GM18526 (cell line): ENCODE measurements around the gene RPRD1A.
A peak's percentile ranks its signal among the peaks of the same experiment; 100 is the strongest.

Experiments
- POLR2A ChIP-seq: IDR thresholded peaks from 3 replicates; pipeline ENCODE4 v1.6.1; 2011; ENCODE audit not compliant: insufficient read length; ENCODE audit errors: extremely low read depth

Gene RPRD1A

DNA sequence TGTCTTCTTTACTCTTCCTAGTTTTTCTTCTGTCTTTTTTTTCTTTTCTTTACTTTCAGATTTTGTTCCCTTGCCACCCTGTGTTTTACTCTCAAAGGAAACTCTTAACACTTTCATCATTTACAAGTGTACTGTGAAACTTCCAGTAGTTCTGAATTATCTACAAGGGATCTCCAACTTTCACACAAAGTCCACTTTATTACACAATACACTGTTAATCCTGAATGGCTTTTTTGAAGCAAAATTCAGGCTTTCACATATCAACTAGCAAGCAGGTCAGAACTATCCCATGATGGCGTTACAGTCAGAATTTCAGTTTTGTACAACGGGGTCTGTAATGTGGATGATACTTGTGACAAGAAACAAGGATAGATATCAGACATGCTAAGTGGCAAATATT, 60.4 kb downstream of the RPRD1A start:
- TF ChIP-seq POLR2A, result no peak

DNA sequence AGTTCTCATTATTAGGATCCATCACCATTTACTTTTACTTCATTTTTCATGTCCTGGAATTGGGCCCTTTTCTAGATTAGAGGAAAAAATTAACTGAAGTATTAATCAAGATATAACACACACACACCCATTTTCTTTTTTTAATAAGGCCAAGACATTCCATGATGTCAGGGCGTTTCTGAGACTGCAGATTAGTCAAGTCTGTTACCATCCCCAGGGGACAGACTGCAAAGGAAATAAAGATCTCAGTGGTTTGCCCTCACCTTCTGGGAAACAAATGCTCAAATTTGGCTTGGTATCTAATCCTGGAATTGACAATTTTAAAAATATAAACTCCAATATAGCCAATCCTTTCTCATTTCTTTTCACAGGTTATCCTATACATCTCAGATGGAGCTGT, 67.4 kb downstream of the RPRD1A start:
- no peak for TF ChIP-seq POLR2A

DNA sequence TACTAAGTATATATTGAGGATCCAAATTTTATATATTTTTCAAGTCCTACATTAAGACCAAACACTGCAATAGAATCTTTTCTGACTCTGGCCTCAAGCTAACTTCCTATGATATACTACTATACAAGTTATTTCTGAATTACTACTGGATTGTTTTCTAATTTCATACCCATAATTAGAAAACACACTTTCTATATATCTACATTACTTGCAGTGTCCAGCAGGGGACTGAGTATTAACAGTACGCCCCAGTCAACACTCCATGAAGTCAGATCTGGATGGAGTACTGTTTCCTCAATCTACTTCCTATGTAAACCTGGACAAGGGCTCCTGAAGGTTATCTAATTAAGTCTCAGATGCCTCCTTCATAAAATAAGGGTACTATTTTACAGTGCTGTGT, 68.4 kb downstream of the RPRD1A start:
- no peak for TF ChIP-seq POLR2A

DNA sequence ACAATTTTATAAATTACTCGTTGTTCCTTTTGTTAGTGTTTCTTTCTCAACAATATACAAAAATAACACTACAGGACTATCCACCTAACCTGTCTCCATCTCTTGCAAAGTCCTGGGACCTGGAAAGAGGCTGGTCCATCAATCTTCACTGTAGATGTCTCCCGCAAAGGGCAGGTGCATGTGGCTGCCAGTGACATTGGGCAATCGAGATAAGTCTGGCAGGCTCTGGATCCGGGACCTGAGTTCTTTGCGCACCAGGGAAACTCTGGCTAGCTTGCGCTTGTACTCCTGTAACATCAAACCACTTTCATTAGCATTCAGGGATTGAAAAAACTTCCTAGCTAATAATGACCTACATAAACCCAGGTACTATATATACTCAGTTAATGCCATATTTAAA, 74.3 kb downstream of the RPRD1A start:
- no peak for TF ChIP-seq POLR2A

DNA sequence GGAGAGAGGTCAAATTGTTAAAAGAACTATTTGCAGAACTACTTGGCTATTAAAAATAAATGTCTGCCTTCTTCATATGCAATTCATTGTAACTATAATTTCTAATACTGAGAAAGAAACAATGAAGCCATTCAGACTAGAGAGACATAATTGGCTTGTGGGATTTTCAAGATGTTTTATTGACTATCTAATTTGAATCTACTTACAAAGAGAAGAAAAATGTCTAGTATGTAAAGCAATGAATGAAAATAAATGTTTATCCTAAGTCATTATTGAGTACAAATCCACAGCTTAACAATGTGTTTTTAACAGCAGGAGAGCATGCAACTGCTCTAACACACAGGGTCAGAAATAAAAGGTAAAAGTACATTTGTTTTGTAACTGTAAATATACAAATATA, 75.7 kb downstream of the RPRD1A start:
- no peak for TF ChIP-seq POLR2A

DNA sequence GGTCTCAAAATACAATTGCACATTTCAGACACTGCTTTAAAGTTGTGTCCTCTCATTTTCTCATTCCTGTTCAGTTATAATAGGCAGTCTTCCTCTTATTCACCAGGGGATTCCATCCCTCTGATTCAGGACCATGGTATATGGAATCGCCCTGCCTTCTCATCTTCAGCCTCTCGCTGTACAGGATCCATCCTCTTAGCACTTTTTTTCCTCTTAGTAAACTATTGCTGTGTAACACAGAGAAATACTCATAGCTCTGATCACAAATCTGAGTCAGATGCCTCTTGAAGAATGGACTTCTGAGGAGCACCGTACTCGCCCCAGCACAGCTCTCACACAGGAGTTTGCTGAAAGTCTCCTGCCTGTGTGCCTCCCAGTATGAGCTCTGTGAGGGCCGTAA, 83.5 kb downstream of the RPRD1A start:
- no peak for TF ChIP-seq POLR2A

DNA sequence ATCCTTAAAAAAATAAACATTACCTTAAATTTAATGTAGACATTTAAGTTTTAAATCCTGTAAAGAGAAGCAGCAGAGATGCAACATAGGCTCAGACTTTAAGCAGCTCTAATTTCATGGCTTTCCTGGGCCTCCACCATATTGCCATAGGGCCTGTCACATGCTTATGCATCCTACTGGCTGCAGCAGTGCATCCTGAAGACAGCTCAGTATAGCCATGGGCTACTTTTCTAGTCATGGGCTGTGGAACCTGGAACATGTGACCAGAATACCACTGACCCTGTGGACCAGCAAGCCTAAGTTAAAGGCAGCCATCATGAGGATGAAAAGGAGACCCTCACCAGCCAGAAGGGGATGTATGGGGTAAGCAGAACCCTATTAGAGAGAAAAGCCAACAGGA, 84.2 kb downstream of the RPRD1A start:
- no peak for TF ChIP-seq POLR2A

DNA sequence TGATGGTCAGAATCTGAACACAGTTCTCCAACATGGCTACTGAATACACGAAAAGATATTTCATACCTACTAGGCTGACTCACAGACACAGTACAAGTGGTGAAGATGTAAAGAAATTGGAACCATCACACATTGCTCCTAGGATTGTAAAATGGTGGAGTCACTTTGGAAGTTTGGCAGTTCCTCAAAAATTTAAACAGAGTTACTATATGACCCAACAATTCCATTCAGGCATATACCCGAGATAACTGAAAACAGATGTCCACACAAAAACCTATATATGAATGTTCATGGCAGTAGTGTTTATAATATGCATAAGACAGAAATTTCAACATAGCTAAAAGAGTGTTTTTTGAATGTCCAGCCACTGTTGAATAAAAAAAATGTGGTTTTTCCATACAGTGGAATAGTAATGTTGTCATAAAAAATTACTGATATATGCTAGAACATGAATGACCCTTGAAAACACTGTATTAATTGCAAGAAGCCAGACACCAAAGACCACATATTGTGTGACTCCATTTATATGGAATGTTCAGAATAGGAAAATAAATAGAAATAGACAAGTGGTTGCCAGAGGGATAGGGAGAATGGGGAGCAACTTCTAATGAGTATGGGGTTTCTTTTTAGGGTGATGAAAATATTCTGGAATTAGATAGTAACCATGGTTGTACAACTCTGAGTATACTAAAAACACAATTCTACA, 84.8 kb downstream of the RPRD1A start:
- no peak for TF ChIP-seq POLR2A

DNA sequence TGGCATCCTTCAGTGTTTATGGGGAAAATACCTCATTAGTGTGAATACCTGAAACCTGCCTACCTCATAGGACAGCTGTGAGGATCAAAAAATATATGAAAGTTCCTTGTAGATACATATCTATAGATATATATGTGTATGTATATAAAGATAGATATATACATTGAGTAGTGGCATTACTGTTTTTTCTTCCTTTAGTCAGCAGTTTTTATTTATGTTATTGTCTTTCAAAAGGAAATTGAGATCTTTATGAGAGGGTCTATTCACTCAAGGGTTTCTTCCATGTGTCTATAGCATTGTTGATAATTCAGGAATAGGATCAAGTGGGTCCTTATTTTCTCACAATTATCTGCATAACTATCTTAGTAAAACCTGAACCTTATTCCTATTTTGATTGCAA, 88.2 kb downstream of the RPRD1A start:
- no peak for TF ChIP-seq POLR2A

DNA sequence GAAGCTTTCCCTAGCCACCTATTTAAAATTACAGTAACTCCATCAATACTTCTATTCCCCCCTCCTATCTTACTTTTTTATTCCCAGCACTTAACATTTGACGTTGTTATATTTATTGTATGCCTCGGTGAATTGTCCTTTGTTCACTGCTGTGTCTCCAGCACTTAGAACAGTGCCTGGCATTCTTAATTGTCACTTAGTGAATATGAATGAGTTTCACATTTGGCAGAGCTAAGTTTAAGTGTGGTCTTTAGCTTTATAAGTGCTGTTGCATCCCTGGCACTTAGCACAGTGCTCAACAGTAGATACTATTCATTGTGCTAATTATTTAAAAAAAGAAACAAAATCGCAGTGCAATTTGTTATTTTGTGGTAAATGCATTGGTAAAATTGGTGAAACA, 93.2 kb downstream of the RPRD1A start:
- TF ChIP-seq POLR2A, result no peak

DNA sequence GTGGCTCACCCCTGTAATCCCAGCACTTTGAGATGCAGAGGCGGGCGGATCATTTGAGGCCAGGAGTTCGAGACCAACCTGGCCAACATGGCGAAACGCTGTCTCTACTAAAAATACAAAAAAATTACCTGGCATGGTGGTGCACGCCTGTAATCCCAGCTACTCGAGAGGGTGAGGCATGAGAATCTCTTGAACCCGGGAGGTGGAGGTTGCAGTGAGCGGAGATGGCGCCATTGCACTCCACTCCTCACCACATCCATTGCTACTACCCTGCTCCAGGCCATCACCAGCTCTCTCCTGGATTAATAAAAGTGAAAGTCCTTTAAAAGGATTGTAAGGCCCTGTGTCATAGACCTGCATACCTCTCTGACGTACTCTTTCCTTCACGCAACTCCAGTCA, 93.7 kb downstream of the RPRD1A start:
- no peak for TF ChIP-seq POLR2A

DNA sequence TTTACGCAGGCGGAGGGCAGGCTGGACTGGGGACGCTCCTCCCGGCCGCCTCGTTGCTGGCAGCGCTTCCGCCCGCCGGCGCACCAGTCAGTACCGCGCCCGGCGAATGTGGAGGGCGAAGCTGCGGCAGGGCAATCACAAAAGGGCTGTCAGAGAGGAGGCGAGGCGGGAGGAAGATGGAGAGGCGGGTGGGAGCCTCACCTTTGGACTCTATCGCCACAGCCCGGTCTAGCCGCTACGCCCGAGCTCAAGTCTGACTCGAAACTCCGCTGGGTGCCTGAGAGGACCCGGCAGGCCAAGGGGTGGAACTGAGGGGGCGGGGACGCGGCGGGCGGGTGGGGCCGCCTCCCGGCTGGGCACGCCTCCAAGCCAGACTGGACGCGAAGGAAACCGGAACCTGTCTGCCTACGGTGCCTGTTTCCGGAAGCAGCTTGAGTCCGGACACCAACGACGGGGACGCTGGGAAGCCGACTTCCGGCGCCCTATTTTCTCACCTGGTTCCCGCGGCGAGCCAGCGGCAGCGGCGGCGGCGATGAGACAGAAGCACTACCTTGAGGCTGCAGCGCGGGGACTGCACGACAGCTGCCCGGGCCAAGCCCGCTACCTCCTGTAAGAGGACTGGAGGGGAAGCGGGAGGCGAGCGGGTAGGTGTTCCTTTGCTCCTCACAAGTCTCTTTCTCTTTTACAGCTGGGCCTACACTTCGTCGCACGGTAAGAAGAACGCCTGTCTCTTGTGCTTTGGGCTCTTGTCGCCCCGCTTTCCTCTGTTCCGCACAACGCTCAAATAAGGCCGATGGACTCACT, 95.0 kb downstream of the RPRD1A start, which contains the start of gene RMP24:
TSS of gene RMP24 (plus strand) at position 483 of the 804 bp plus-strand sequence.
- TF ChIP-seq POLR2A, result peak; percentile 85

DNA sequence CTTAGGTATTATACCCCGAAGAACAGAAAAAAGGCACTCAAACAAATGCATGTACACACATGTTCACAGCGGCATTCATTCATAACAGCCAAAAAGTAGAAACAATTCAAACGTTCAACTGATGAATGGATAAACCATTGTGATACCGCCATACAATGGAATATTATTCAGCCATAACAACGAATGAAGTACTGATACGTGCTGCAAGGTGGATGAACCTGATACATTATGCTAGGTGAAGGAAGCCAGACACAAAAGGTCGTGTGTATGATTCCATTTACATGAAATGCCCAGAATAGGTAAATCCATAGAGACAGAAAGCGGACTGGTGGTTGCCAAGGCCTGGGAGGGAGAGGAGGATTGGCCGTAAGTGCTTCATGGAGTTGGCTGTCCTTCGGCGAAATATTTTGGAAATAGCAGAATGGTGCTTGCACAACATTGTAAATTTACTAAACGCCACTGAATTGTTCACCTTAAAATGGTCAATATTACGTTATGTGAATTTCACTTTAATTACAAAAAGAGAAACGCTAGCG, 95.6 kb downstream of the RPRD1A start:
- no peak for TF ChIP-seq POLR2A

DNA sequence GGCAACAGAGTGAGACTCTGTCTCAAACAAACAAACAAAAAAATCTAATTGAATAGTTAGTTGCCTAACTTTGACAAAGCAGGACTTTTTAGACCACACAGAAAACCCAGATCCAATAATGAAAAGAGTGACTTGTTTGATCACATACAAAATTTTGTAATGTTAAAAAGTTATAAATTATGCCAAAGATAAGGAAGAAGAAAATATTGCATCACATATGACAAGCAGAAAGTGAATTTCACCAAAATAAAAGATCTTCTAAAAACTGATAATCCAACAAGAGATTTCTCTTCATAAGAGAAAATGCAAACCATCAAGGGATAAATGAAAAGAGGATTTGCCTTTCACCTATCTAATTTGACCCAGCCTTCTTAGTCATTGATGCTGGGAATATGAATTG, 97.7 kb downstream of the RPRD1A start:
- no peak for TF ChIP-seq POLR2A

DNA sequence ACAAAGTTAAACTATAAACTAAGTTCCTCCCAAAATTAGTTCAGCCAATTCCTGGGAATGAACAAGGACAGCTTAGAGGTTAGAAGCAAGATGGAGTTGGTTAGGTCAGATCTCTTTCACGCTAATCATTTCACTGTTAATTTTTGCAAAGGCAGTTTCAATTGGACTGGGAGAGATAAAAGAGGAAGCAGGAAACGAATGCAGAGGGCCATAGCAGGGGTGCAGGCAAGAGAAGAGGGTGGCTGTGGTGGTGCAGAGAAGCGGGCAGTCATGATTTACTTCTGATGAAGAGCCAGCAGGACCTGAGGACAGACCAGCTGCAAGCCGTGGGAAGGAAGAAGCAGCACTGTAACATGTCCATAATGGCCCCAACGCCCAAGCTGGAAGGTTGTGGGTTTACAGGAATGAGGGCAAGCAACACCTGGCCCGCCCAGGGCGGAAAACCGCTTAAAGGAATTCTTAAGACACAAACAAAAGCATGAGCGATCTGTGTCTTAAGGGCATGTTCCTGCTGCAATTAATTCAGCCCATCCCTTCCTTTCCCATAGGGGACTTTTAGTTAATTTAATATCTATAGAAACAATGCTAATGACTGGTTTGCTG, 99.0 kb downstream of the RPRD1A start:
- no peak for TF ChIP-seq POLR2A

DNA sequence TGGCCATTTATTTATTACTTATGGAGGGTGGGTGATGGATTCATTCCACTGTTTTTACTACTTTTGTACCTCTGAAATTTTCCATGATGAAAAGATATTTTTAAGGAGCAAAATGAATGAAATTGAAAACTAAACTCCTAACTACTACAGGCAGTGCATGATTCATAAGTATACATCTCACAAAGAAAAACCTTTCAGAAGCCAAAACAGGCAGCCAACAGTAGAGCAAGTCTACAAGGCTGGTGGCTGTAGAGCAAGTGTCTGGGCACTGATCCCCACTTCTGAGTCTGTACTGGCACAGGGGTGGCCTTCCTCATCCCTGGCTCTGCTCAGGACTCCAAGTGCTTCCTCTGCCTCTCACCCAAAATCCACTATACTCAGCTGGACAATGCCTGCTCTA, 103.0 kb downstream of the RPRD1A start:
- TF ChIP-seq POLR2A, result no peak

DNA sequence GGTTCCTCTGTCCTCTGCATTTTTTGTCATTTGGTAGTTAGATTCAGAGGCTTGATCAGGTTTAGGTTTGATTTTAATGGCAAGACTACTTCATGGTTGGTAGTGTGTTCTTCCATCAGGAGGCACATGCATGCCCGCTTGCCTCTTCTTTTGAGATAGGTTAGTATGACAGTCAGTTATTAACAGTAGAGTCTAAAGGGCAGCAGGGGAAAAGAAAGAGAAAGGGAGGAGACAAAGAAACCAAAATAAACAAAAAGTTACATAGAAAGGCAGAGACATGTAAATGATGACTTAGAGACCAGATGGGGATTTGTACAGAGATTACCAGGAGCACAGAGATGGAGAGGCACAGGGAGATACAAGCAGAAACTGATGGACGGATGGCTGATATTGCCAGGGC, 105.0 kb downstream of the RPRD1A start:
- no peak for TF ChIP-seq POLR2A

DNA sequence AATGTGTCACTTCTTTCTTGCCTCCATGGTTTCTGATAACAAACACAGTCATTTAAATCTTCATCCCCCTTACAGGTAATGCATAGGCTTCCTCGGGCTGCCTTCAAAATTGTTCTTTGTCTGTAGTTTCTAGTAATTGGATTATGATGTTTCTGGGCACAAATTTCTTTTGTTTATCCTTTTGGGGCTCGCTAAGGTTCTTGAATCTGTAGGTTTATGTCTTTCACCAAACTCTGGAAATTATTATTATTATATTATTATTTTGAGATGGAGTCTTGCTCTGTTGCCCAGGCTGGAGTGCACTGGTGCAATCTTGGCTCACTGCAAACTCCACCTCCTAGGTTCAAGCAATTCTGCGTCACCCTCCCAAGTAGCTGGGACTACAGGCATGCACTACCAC, 111.1 kb downstream of the RPRD1A start:
- no peak for TF ChIP-seq POLR2A
